ENCODE results near the gene EHD1. TPM values are rescaled to one million over a fixed set of nuclear protein-coding genes. Genes with fewer than 3 reads are reported as not detected.

EHD1 gene
- total and polyA plus RNA-seq, 2 donors (not counting 1 experiment from before 2014, with no cell fraction given) = 71.3 to 240 TPM

DNA sequence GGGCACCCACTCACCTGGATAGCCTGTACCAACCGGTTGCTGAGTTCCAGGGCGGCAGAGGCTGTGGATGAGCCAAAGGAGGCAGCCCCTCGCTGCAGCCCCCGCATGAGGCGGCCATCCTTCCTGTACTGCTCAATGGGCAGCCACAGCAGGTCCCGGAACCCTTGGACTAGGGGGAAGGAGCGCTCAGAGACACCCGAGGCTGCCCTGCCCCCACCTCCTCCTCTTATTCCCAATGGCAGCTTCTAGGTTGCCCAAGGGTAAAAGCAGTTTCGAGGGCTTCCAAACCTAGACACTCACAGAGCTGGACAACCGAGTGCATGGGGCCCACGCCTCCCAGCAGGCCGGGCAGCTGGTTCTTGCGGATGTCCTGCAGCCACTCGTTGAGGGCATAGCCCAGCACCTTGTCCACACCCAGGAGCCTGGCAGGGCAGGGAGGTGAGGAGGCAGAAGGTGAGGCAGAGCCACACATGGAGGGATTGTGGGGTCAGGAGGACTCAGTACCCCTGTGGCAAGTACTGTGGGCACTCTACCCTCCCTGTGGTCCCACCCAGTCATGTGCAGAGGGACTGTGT is 18.1 kb upstream of the EHD1 start:
- Histone ChIP-seq H3K4me2 (ENCODE audit: extremely low read depth, insufficient read depth, low read length) (no peak overlapping the region), H2AFZ (ENCODE audit: low read length) (no peak overlapping the region), H3K4me3 (replicated peaks in 1 of 4; ENCODE audit: control extremely low read depth in 1 of 4, insufficient read depth in 1 of 4, low read depth in 3 of 4, low read length in 4 of 4) (no peak overlapping the region), H3K27me3 (ENCODE audit: control insufficient read depth, insufficient read depth, low read length) (no peaks in the 10 kb centered on the region), H3K9ac (ENCODE audit: insufficient read depth, low read length) (no peak overlapping the region), H3K9me3 (ENCODE audit: control insufficient read depth, insufficient read depth, low read depth, low read length) (no peaks in the 10 kb centered on the region), H3K36me3 (ENCODE audit: control insufficient read depth, insufficient read depth, low read length) (peaks cover 11% of the 10 kb centered on the region), H3K27ac (ENCODE audit: insufficient read depth, low read length) (no peak overlapping the region), H3K4me1 (ENCODE audit: control insufficient read depth, extremely low read depth, insufficient read depth, low read length) (no peaks in the 10 kb centered on the region), H3K79me2 (ENCODE audit: control insufficient read depth, insufficient read depth, low read length) (no peaks in the 10 kb centered on the region), H4K20me1 (ENCODE audit: control insufficient read depth, extremely low read depth, insufficient read depth, low read length) (no peaks in the 10 kb centered on the region)
- TF ChIP-seq CTCF (conservative IDR thresholded peaks at IDR 0.05 in 1 of 2, IDR thresholded peaks at IDR 0.05 in 1 of 2; ENCODE audit: low read depth in 1 of 2, low read length in 2 of 2) (no peak), EZH2 (IDR thresholded peaks at IDR 0.05; ENCODE audit: low read length, missing control alignments) (no peak)
- DNase-seq (ENCODE audit: low read depth in 2 of 2) = no peak

GRCh38 chr11:64894812-64895452 is 16.5 kb upstream of the EHD1 start:
- Histone ChIP-seq H3K27ac (ENCODE audit: insufficient read depth, low read length) (no peak overlapping the region), H3K36me3 (ENCODE audit: control insufficient read depth, insufficient read depth, low read length) (peaks cover 8% of the 10 kb centered on the region), H3K9me3 (ENCODE audit: control insufficient read depth, insufficient read depth, low read depth, low read length) (no peaks in the 10 kb centered on the region), H3K9ac (ENCODE audit: insufficient read depth, low read length) (no peak overlapping the region), H3K4me2 (ENCODE audit: extremely low read depth, insufficient read depth, low read length) (no peak overlapping the region), H3K27me3 (ENCODE audit: control insufficient read depth, insufficient read depth, low read length) (no peaks in the 10 kb centered on the region), H2AFZ (ENCODE audit: low read length) (no peak overlapping the region), H3K79me2 (ENCODE audit: control insufficient read depth, insufficient read depth, low read length) (no peaks in the 10 kb centered on the region), H4K20me1 (ENCODE audit: control insufficient read depth, extremely low read depth, insufficient read depth, low read length) (no peaks in the 10 kb centered on the region), H3K4me3 (replicated peaks in 1 of 4; ENCODE audit: control extremely low read depth in 1 of 4, insufficient read depth in 1 of 4, low read depth in 3 of 4, low read length in 4 of 4) (no peak overlapping the region), H3K4me1 (ENCODE audit: control insufficient read depth, extremely low read depth, insufficient read depth, low read length) (no peaks in the 10 kb centered on the region)
- TF ChIP-seq CTCF (conservative IDR thresholded peaks at IDR 0.05 in 1 of 2, IDR thresholded peaks at IDR 0.05 in 1 of 2; ENCODE audit: low read depth in 1 of 2, low read length in 2 of 2) = no peak
- TF ChIP-seq EZH2 (IDR thresholded peaks at IDR 0.05; ENCODE audit: low read length, missing control alignments) = no peak
- no peak for DNase-seq (ENCODE audit: low read depth in 2 of 2)

- no peak overlapping the region for H3K4me3 ChIP-seq (replicated peaks in 1 of 4; ENCODE audit: control extremely low read depth in 1 of 4, insufficient read depth in 1 of 4, low read depth in 3 of 4, low read length in 4 of 4)
- no peak overlapping the region for H2AFZ ChIP-seq (ENCODE audit: low read length)
- H3K36me3 ChIP-seq (ENCODE audit: control insufficient read depth, insufficient read depth, low read length) = peaks cover 8% of the 10 kb centered on the region
- no peaks in the 10 kb centered on the region for H4K20me1 ChIP-seq (ENCODE audit: control insufficient read depth, extremely low read depth, insufficient read depth, low read length)
- no peak overlapping the region for H3K27ac ChIP-seq (ENCODE audit: insufficient read depth, low read length)
- peak; percentile 34 to 69 for DNase-seq (ENCODE audit: low read depth in 2 of 2)
- no peaks in the 10 kb centered on the region for H3K27me3 ChIP-seq (ENCODE audit: control insufficient read depth, insufficient read depth, low read length)
- no peaks in the 10 kb centered on the region for H3K79me2 ChIP-seq (ENCODE audit: control insufficient read depth, insufficient read depth, low read length)
- TF ChIP-seq CTCF (conservative IDR thresholded peaks at IDR 0.05 in 1 of 2, IDR thresholded peaks at IDR 0.05 in 1 of 2; ENCODE audit: low read depth in 1 of 2, low read length in 2 of 2) = peak; percentile 75 to 88
- TF ChIP-seq EZH2 (IDR thresholded peaks at IDR 0.05; ENCODE audit: low read length, missing control alignments) = no peak
- no peak overlapping the region for H3K4me2 ChIP-seq (ENCODE audit: extremely low read depth, insufficient read depth, low read length)
- no peaks in the 10 kb centered on the region for H3K4me1 ChIP-seq (ENCODE audit: control insufficient read depth, extremely low read depth, insufficient read depth, low read length)
- no peaks in the 10 kb centered on the region for H3K9me3 ChIP-seq (ENCODE audit: control insufficient read depth, insufficient read depth, low read depth, low read length)
- no peak overlapping the region for H3K9ac ChIP-seq (ENCODE audit: insufficient read depth, low read length)
Measured at GRCh38 chr11:64894070-64894811, 15.8 kb upstream of the EHD1 start.

Data from fibroblast of lung (primary cell).